K562 (cell line): ENCODE data around the gene CHMP5. TPM values are rescaled to one million over a fixed set of nuclear protein-coding genes. Genes with fewer than 3 reads are reported as not detected.

Experiments used
- ATF7 ChIP-seq: fragments of 450-650 bp; IDR thresholded peaks from 2 replicates; pipeline ENCODE4 v1.7.1; 2014; ENCODE audit warnings: mild to moderate bottlenecking, moderate library complexity
- BHLHE40 ChIP-seq: IDR thresholded peaks from 2 replicates; pipeline ENCODE4 v1.6.1; 2011; ENCODE audit warnings: low read length, improper control_type of control experiment
- ETV1 ChIP-seq: fragments of 450-650 bp; conservative IDR thresholded peaks from 2 replicates; pipeline ENCODE4 v1.6.1; 2016; ENCODE audit warnings: missing genetic modification characterization, control low read depth, low read depth, missing compliant biosample characterization
- FIP1L1 ChIP-seq: fragments of 200-400 bp; formaldehyde crosslinking; IDR thresholded peaks from 2 replicates; pipeline ENCODE4 v1.6.1; 2018; ENCODE audit warnings: mild to moderate bottlenecking, low read depth, low read length; ENCODE audit not compliant: poor library complexity, severe bottlenecking
- FOXJ3 ChIP-seq: sonication (generic); formaldehyde crosslinking; IDR thresholded peaks from 2 replicates; pipeline ENCODE4 v1.4.0; 2020; ENCODE audit warnings: mild to moderate bottlenecking, missing genetic modification reagents
- HDAC2 ChIP-seq: fragments of 450-650 bp; IDR thresholded peaks from 2 replicates; pipeline ENCODE4 v1.6.1; 2016; ENCODE audit warnings: mild to moderate bottlenecking
- JUNB ChIP-seq: fragments of 450-650 bp; formaldehyde crosslinking; conservative IDR thresholded peaks from 2 replicates; pipeline ENCODE4 v1.4.0; 2020; ENCODE audit warnings: mild to moderate bottlenecking
- MAFK ChIP-seq: IDR thresholded peaks from 2 replicates; pipeline ENCODE4 v1.6.1; 2011; ENCODE audit warnings: low read length, improper control_type of control experiment
- NFYB ChIP-seq: IDR thresholded peaks from 2 replicates; pipeline ENCODE4 v1.6.1; 2011; ENCODE audit warnings: mild to moderate bottlenecking, moderate library complexity; ENCODE audit not compliant: insufficient read length; ENCODE audit errors: extremely low read depth
- NR2C1 ChIP-seq, 2 experiments: fragments of 450-650 bp; IDR thresholded peaks; 2 replicates each; pipeline ENCODE4 v1.6.1; 2017; ENCODE audit warnings: mild to moderate bottlenecking in 2 of 2, antibody characterized with exemption in 1 of 2, inconsistent platforms in 1 of 2, missing compliant biosample characterization in 1 of 2, missing genetic modification characterization in 1 of 2
- NUFIP1 ChIP-seq: fragments of 450-650 bp; IDR thresholded peaks from 2 replicates; pipeline ENCODE4 v1.6.1; 2018; ENCODE audit not compliant: partially characterized antibody
- OTX1 ChIP-seq: fragments of 450-650 bp; formaldehyde crosslinking; IDR thresholded peaks from 2 replicates; pipeline ENCODE4 v1.4.0; 2022; ENCODE audit warnings: mild to moderate bottlenecking
- POLR2AphosphoS2 ChIP-seq: IDR thresholded peaks from 2 replicates; pipeline ENCODE4 v1.6.1; 2012; ENCODE audit warnings: low read length, improper control_type of control experiment
- PPARD ChIP-seq: fragments of 250-450 bp; sonication (Bioruptor Pico); IDR thresholded peaks from 2 replicates; pipeline ENCODE4 v1.8.0; 2022; ENCODE audit warnings: inconsistent platforms, mild to moderate bottlenecking, moderate library complexity
- RAD51 ChIP-seq: fragments of 450-650 bp; IDR thresholded peaks from 2 replicates; pipeline ENCODE4 v1.7.1; 2016; ENCODE audit warnings: low read depth, mild to moderate bottlenecking, borderline replicate concordance
- SMAD1 ChIP-seq: fragments of 150-350 bp; IDR thresholded peaks from 2 replicates; pipeline ENCODE4 v1.6.1; 2014; ENCODE audit warnings: low read length, low read depth; ENCODE audit not compliant: partially characterized antibody
- ZKSCAN8 ChIP-seq: fragments of 200-800 bp; sonication (Bioruptor generic); IDR thresholded peaks from 2 replicates; pipeline ENCODE4 v1.6.1; 2016; ENCODE audit warnings: missing genetic modification characterization, missing compliant biosample characterization
- ZNF766 ChIP-seq: fragments of 200-800 bp; sonication (Bioruptor generic); conservative IDR thresholded peaks from 2 replicates; pipeline ENCODE4 v1.6.1; 2016; ENCODE audit warnings: missing genetic modification characterization, missing compliant biosample characterization
- polyA plus RNA-seq, 8 experiments: library from polyadenylated mRNA; depleted of rRNA in 4 of 8; stranded (reverse) in 5 of 8; unstranded in 3 of 8; fragments of >200 nt; fragmentation: Nextera tagmentation in 2 of 8; fragmentation: Illumina TruSeq in 1 of 8; extraction: Ambion mirVana in 2 of 8; extraction: Trizol in 1 of 8; gene quantifications; 2 replicates each; pipeline versions ENCODE4 v1.2.1 to v1.2.3, GENCODE V29; 2011 to 2014; ENCODE audit warnings: inconsistent platforms in 1 of 8, missing spikeins in 1 of 8
- total RNA-seq, 7 experiments: library from RNA; depleted of rRNA in 6 of 7; stranded (reverse); fragments of >200 nt in 6 of 7; fragmentation: Illumina TruSeq in 2 of 7; extraction: Trizol in 2 of 7; gene quantifications; 2 replicates each; pipeline versions ENCODE4 v1.2.1 to v1.2.3, GENCODE V29; 2011 to 2021; ENCODE audit warnings: low replicate concordance in 1 of 7
- TF ChIP-seq, protein P1 (sequence below), 2 experiments: fragments of 450-650 bp; IDR thresholded peaks; 2 replicates each; pipeline ENCODE4 v1.6.1; 2018; ENCODE audit warnings: mild to moderate bottlenecking in 2 of 2, low read depth in 1 of 2; ENCODE audit not compliant: partially characterized antibody in 2 of 2
- TF ChIP-seq, protein P2 (sequence below): fragments of 250-450 bp; sonication (Bioruptor Pico); IDR thresholded peaks from 2 replicates; pipeline ENCODE4 v1.8.0; 2021; ENCODE audit warnings: moderate library complexity, mild to moderate bottlenecking, inconsistent platforms
- TF ChIP-seq, protein P3 (sequence below): sonication (generic); formaldehyde crosslinking; IDR thresholded peaks from 2 replicates; pipeline ENCODE4 v1.9.0; 2022; ENCODE audit warnings: mild to moderate bottlenecking, missing genetic modification reagents

Gene CHMP5
- total and polyA plus RNA-seq, 9 of the 15 experiments (the other 6 are each of a cell fraction or from before 2014, with no cell fraction given) = 36.0 to 105 (median 54.9) TPM

DNA sequence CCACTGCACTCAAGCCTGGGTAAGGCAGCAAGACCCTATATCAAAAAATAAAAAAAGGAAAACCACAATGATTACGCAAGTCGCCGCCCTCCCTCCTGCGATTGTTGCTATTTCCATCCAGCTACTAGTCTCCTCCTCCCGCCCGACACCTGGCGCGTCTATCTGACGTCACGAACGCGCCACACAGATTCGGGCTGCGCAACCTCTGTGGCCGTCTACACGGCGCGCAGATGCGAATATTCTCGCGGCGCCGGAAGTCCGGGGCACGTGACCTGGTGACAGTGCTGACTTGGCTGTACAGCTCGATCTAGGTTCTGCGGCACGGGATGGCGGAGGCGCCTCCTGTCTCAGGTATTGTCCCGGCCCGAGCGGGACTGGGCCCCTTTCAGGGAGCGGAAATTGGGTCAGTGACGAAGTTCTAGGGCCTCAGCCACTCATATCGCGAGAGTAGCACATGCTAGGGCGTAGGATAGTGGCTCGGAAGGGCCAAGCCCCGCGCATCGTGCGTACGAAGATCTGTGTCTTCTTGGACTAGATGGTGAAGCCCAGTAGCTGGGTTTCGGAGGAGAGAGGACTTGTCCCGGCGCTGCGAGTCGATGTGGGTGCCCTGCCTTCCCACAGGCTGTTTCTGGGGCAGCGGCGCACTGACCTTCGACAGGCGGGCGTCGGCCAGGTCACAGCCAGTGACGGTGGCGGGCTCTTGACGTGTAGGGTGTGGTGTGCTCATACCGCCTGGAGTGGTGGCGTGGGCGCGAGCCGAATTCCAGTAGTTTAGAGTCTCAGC, 25.6 kb downstream of the CHMP5 start, which contains the start of gene NFX1 (continued):
- TF ChIP-seq OTX1 (CRISPR knock-in tag) = no peak
- peak; percentile 74 for TF ChIP-seq FIP1L1
- TF ChIP-seq NUFIP1 = no peak
- TF ChIP-seq, protein P1, sequence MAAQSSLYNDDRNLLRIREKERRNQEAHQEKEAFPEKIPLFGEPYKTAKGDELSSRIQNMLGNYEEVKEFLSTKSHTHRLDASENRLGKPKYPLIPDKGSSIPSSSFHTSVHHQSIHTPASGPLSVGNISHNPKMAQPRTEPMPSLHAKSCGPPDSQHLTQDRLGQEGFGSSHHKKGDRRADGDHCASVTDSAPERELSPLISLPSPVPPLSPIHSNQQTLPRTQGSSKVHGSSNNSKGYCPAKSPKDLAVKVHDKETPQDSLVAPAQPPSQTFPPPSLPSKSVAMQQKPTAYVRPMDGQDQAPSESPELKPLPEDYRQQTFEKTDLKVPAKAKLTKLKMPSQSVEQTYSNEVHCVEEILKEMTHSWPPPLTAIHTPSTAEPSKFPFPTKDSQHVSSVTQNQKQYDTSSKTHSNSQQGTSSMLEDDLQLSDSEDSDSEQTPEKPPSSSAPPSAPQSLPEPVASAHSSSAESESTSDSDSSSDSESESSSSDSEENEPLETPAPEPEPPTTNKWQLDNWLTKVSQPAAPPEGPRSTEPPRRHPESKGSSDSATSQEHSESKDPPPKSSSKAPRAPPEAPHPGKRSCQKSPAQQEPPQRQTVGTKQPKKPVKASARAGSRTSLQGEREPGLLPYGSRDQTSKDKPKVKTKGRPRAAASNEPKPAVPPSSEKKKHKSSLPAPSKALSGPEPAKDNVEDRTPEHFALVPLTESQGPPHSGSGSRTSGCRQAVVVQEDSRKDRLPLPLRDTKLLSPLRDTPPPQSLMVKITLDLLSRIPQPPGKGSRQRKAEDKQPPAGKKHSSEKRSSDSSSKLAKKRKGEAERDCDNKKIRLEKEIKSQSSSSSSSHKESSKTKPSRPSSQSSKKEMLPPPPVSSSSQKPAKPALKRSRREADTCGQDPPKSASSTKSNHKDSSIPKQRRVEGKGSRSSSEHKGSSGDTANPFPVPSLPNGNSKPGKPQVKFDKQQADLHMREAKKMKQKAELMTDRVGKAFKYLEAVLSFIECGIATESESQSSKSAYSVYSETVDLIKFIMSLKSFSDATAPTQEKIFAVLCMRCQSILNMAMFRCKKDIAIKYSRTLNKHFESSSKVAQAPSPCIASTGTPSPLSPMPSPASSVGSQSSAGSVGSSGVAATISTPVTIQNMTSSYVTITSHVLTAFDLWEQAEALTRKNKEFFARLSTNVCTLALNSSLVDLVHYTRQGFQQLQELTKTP (IDR thresholded peaks at IDR 0.05; ENCODE audit: low read depth in 1 of 2, partially characterized antibody in 2 of 2) = peak in 1 of 2 experiments; percentile 55
- peak; percentile 98 for TF ChIP-seq BHLHE40
- TF ChIP-seq NR2C1 (IDR thresholded peaks at IDR 0.05) = 0 out of 2 replicates have a peak, but pooled peaks have one; percentile 50
- TF ChIP-seq NR2C1 (tag; IDR thresholded peaks at IDR 0.05) = peak; percentile 47; the same call in 1 of the 2 replicates
- peak; percentile 48 for TF ChIP-seq SMAD1
- TF ChIP-seq, protein P2, sequence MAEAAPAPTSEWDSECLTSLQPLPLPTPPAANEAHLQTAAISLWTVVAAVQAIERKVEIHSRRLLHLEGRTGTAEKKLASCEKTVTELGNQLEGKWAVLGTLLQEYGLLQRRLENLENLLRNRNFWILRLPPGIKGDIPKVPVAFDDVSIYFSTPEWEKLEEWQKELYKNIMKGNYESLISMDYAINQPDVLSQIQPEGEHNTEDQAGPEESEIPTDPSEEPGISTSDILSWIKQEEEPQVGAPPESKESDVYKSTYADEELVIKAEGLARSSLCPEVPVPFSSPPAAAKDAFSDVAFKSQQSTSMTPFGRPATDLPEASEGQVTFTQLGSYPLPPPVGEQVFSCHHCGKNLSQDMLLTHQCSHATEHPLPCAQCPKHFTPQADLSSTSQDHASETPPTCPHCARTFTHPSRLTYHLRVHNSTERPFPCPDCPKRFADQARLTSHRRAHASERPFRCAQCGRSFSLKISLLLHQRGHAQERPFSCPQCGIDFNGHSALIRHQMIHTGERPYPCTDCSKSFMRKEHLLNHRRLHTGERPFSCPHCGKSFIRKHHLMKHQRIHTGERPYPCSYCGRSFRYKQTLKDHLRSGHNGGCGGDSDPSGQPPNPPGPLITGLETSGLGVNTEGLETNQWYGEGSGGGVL (CRISPR knock-in tag) = no peak
- TF ChIP-seq POLR2AphosphoS2 = peak; percentile 36; the same call in 1 of the 2 replicates
- TF ChIP-seq ZNF766 (CRISPR knock-in tag) = peak; percentile 88
- peak; percentile 90 for TF ChIP-seq ATF7
- TF ChIP-seq FOXJ3 (CRISPR knock-in tag) = no peak
- no peak for TF ChIP-seq MAFK
- no peak for TF ChIP-seq JUNB
- TF ChIP-seq RAD51 = peak; percentile 96
- TF ChIP-seq HDAC2 = peak; percentile 71
- no peak for TF ChIP-seq ZKSCAN8 (CRISPR knock-in tag)
- TF ChIP-seq ETV1 (tag) = peak; percentile 97
- TF ChIP-seq, protein P3, sequence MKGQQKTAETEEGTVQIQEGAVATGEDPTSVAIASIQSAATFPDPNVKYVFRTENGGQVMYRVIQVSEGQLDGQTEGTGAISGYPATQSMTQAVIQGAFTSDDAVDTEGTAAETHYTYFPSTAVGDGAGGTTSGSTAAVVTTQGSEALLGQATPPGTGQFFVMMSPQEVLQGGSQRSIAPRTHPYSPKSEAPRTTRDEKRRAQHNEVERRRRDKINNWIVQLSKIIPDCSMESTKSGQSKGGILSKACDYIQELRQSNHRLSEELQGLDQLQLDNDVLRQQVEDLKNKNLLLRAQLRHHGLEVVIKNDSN = peak; percentile 100
- TF ChIP-seq PPARD = no peak
- no peak for TF ChIP-seq NFYB
